Measurements from ENCODE around the gene SAFB. TPM values are rescaled to one million over a fixed set of nuclear protein-coding genes. Genes with fewer than 3 reads are reported as not detected.

The SAFB gene
- total RNA-seq, 1 experiment from 2014 or later: 143 TPM

DNA sequence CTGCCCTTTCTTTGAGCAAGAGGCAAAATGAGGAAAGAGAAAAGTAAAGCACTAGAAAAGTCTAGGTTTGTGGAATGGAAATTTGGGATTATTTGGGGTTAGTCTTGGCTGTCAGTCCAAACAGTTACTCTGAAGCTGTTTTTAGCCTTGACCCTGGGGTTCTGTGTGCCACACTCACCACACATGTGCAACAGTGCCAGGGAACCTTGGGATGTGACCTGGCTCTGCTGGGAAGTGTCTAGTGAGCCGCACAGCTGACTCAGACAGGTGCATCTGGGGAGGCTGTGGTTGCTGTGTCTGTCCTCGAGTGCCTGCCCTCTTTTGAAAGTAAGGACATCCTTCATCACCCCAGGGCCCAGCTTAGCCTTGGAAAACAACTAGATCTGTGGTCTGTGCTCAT, 41.6 kb downstream of the SAFB start:
- Histone ChIP-seq H3K79me2 (ENCODE audit: insufficient read depth, low read length) (peaks cover 22% of the 10 kb centered on the region), H3K4me1 (ENCODE audit: control insufficient read depth in 1 of 2, insufficient read depth in 2 of 2, low read length in 2 of 2) (no peaks in the 10 kb centered on the region; a peak in 2 of 4 replicates), H3K9me2 (ENCODE audit: insufficient read depth) (no peaks in the 10 kb centered on the region), H2AFZ (ENCODE audit: low read depth, low read length, poor library complexity, severe bottlenecking) (no peak overlapping the region), H3K36me3 (ENCODE audit: control insufficient read depth in 1 of 2, insufficient read depth in 2 of 2, low read length in 2 of 2) (peaks cover 57 to 76% of the 10 kb centered on the region in 2 experiments; a peak in 3 of 4 replicates), H4K20me1 (ENCODE audit: insufficient read depth) (no peaks in the 10 kb centered on the region), H3K9ac (ENCODE audit: low read length) (no peak overlapping the region), H3K9me3 (ENCODE audit: control insufficient read depth in 1 of 2, insufficient read depth in 1 of 2, low read depth in 1 of 2, low read length in 2 of 2) (no peaks in the 10 kb centered on the region), H3K4me3 (replicated peaks in 1 of 2; ENCODE audit: low read depth in 1 of 2, low read length in 2 of 2) (no peak overlapping the region), H3K4me2 (ENCODE audit: low read length) (no peak overlapping the region), H3K27ac (ENCODE audit: low read depth, low read length) (no peak overlapping the region), H3K27me3 (ENCODE audit: insufficient read depth, low read length) (no peaks in the 10 kb centered on the region)
- ChIA-PET RAD21 (ENCODE audit: low non-redundant PET in 1 of 2, low total read pairs in 2 of 2, uncharacterized antibody in 2 of 2, unreplicated experiment in 2 of 2) (no interaction called here), POLR2A (no interaction called here), CTCF (interaction anchor here (0.8 kb wide), 1 partner anchor 22 kb away, joined by 3 read pairs; no protein-coding TSS in a partner anchor)
- DNase-seq (ENCODE audit: low read depth, low spot score) (no peak), ATAC-seq (no peak)
- TF ChIP-seq, protein P1, sequence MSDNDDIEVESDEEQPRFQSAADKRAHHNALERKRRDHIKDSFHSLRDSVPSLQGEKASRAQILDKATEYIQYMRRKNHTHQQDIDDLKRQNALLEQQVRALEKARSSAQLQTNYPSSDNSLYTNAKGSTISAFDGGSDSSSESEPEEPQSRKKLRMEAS (IDR thresholded peaks at IDR 0.05): no peak
- no peak for TF ChIP-seq YY1 (IDR thresholded peaks at IDR 0.05; ENCODE audit: extremely low read depth, insufficient replicate concordance, low read depth, low read length)
- TF ChIP-seq FOSL1 (IDR thresholded peaks at IDR 0.05; ENCODE audit: low read depth): no peak
- no peak for TF ChIP-seq EZH2 (IDR thresholded peaks at IDR 0.05)
- TF ChIP-seq, protein P2, sequence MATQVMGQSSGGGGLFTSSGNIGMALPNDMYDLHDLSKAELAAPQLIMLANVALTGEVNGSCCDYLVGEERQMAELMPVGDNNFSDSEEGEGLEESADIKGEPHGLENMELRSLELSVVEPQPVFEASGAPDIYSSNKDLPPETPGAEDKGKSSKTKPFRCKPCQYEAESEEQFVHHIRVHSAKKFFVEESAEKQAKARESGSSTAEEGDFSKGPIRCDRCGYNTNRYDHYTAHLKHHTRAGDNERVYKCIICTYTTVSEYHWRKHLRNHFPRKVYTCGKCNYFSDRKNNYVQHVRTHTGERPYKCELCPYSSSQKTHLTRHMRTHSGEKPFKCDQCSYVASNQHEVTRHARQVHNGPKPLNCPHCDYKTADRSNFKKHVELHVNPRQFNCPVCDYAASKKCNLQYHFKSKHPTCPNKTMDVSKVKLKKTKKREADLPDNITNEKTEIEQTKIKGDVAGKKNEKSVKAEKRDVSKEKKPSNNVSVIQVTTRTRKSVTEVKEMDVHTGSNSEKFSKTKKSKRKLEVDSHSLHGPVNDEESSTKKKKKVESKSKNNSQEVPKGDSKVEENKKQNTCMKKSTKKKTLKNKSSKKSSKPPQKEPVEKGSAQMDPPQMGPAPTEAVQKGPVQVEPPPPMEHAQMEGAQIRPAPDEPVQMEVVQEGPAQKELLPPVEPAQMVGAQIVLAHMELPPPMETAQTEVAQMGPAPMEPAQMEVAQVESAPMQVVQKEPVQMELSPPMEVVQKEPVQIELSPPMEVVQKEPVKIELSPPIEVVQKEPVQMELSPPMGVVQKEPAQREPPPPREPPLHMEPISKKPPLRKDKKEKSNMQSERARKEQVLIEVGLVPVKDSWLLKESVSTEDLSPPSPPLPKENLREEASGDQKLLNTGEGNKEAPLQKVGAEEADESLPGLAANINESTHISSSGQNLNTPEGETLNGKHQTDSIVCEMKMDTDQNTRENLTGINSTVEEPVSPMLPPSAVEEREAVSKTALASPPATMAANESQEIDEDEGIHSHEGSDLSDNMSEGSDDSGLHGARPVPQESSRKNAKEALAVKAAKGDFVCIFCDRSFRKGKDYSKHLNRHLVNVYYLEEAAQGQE (IDR thresholded peaks at IDR 0.05; ENCODE audit: low read depth): no peak
- no peak for TF ChIP-seq POLR2AphosphoS5 (IDR thresholded peaks at IDR 0.05; ENCODE audit: low read depth, low read length)
- TF ChIP-seq SP1 (IDR thresholded peaks at IDR 0.05; ENCODE audit: low read depth): no peak
- TF ChIP-seq POLR2A (IDR thresholded peaks at IDR 0.05; ENCODE audit: borderline replicate concordance, extremely low read depth, insufficient read depth, insufficient read length): no peak
- no peak for TF ChIP-seq ZNF274 (IDR thresholded peaks at IDR 0.05; ENCODE audit: low read depth, low read length)
- TF ChIP-seq EZH2phosphoT487 (IDR thresholded peaks at IDR 0.05; ENCODE audit: borderline replicate concordance): no peak
- TF ChIP-seq TCF7L2 (IDR thresholded peaks at IDR 0.05; ENCODE audit: borderline replicate concordance, extremely low read depth, insufficient read depth, insufficient read length): no peak
- TF ChIP-seq CBX3 (IDR thresholded peaks at IDR 0.05; ENCODE audit: low read depth): no peak
- no peak for TF ChIP-seq CEBPB (IDR thresholded peaks at IDR 0.05; ENCODE audit: low read depth)
- no peak for TF ChIP-seq ELF1 (IDR thresholded peaks at IDR 0.05; ENCODE audit: borderline replicate concordance, low read depth)
- TF ChIP-seq, protein P3, sequence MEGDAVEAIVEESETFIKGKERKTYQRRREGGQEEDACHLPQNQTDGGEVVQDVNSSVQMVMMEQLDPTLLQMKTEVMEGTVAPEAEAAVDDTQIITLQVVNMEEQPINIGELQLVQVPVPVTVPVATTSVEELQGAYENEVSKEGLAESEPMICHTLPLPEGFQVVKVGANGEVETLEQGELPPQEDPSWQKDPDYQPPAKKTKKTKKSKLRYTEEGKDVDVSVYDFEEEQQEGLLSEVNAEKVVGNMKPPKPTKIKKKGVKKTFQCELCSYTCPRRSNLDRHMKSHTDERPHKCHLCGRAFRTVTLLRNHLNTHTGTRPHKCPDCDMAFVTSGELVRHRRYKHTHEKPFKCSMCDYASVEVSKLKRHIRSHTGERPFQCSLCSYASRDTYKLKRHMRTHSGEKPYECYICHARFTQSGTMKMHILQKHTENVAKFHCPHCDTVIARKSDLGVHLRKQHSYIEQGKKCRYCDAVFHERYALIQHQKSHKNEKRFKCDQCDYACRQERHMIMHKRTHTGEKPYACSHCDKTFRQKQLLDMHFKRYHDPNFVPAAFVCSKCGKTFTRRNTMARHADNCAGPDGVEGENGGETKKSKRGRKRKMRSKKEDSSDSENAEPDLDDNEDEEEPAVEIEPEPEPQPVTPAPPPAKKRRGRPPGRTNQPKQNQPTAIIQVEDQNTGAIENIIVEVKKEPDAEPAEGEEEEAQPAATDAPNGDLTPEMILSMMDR (IDR thresholded peaks at IDR 0.05 in 2 of 3, conservative IDR thresholded peaks at IDR 0.05 in 1 of 3; ENCODE audit: borderline replicate concordance in 1 of 3, insufficient read depth in 1 of 3, low read depth in 2 of 3, low read length in 2 of 3): no peak
- no peak for TF ChIP-seq SRF (IDR thresholded peaks at IDR 0.05; ENCODE audit: low read depth)
- TF ChIP-seq, protein P4, sequence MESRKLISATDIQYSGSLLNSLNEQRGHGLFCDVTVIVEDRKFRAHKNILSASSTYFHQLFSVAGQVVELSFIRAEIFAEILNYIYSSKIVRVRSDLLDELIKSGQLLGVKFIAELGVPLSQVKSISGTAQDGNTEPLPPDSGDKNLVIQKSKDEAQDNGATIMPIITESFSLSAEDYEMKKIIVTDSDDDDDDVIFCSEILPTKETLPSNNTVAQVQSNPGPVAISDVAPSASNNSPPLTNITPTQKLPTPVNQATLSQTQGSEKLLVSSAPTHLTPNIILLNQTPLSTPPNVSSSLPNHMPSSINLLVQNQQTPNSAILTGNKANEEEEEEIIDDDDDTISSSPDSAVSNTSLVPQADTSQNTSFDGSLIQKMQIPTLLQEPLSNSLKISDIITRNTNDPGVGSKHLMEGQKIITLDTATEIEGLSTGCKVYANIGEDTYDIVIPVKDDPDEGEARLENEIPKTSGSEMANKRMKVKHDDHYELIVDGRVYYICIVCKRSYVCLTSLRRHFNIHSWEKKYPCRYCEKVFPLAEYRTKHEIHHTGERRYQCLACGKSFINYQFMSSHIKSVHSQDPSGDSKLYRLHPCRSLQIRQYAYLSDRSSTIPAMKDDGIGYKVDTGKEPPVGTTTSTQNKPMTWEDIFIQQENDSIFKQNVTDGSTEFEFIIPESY (IDR thresholded peaks at IDR 0.05; ENCODE audit: extremely low read depth, insufficient replicate concordance, low read length): no peak
- TF ChIP-seq JUND (IDR thresholded peaks at IDR 0.05): no peak
- TF ChIP-seq, protein P5, sequence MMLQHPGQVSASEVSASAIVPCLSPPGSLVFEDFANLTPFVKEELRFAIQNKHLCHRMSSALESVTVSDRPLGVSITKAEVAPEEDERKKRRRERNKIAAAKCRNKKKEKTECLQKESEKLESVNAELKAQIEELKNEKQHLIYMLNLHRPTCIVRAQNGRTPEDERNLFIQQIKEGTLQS (IDR thresholded peaks at IDR 0.05): no peak
- TF ChIP-seq ZFX (IDR thresholded peaks at IDR 0.05): no peak
- intact Hi-C loops (cut with micrococcal nuclease): no loop called here
- no TSS peak for BruUV-seq (replicated peaks)
